HG03039 (cell line): ENCODE data around the gene SFT2D1.
"Not testable (repeated sequence)": the region's sequence is repeated elsewhere in the genome, so short reads cannot be mapped to it uniquely, and the experiment has no call there.

ENCODE experiments used
- ATAC-seq: cut with Tn5 transposase; IDR thresholded peaks from one replicate; pipeline ENCODE4 v1.9.1; 2021; ENCODE audit warnings: mild to moderate bottlenecking, moderate library complexity; ENCODE audit not compliant: unreplicated experiment

SFT2D1 gene

DNA sequence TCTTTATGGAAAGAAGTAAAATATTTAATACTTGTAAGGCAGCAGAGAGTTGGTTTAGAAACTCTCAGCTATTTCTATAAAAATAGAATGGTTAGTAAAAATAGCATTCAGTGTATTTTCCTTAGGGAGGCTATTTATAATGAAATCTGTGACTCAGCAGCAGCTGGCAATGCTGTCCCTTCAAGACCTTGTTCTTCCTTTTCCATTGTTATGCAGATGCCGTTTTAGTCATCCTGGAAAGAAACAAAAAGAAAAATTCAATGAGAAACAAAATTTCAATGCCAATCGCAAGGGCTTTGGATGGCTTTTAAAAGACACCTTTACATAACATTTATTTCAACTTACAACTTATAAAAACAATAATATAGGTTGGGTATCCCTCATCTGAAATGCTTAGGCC, 22.9 kb upstream of the SFT2D1 start:
- no peak for ATAC-seq

DNA sequence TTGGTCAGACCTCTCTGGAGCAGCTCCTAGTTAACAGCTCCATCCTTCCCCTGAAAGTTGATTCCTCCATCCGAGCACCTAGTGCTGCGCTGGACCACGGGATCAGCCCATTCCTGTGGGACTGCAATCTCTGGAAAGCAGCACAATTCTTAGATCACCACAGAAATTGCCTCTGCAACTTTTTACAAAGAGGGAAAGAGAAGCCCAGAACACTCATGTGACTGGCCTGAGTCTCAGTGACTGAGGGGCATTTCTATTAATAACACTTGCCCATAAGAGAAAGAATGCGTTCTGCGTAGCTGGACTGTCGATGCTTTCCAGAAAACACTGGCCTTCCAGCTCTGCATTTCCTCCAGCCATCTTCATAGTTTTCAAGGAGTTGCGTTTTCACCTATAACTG, 22.1 kb upstream of the SFT2D1 start:
- ATAC-seq: no peak

DNA sequence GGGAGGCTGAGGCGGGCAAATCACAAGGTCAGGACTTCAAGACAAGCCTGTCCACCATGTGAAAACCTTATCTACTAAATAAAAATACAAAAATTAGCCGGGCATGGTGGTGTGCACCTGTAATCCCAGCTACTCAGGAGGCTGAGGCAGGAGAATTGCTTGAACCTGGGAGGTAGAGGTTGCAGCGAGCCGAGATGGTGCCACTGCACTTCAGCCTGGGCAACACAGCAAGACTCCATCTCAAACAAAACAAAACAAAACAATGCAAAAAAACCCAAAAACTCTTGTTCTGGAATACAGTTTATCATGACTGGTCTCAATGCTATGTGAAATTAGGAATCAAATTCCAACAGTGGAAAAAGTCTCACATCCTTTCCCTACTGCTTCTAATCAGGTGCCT, 20.1 kb upstream of the SFT2D1 start:
- not testable (repeated sequence) for ATAC-seq

DNA sequence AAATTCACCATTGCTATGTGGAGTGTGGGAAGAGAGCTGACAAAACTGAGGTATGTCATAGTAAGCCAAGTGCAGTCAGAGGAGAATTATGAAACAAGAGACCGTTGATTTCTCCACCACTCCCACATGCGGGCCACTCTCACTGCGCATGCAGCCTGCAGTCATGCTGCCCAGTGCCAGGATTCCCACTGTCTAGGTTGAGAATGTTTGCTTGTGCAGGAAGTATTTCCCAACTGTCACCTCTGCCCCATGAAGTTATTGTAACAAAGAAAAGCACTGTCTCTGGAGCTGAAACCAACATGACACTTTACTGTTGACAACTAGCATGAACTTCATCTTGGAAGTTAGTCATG, 18.7 kb upstream of the SFT2D1 start:
- no peak for ATAC-seq

DNA sequence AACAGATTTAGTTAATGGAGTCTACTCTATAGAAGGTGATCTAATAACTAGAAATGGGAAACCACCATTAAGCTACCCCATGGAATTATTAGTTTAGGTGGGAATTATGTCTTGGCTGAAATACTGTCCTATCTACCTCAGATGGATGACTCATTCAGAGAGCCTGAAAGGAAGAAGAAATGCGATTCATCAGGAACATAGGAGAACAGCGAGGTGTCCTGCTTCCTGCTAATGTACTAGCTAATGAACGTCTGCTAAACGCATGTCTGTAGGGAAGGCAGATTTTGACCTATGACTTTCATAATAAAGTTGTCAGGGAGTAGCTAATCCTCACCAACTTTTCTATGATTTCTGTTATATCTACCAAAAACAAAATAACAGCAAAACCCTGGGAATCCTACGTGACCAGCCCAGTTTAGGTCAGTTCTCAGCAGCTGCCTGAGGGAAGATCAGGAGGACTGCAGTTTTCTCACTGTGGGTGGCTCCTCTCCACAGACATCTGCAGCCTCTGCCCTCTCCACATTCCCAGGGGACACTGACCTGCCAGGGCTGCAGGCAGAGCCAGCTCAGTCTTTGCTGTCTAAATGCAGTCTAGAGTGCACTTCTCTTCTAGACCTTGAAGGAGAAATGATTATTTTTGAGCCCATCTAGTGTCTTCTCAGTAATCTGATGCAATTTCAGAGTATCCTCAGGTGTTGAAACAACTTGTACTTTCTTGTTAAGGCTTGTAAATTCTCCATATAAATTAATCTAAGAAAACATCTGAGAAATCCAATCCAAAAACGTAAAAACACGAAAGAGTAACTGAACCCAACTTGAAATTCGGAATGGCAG, 18.1 kb upstream of the SFT2D1 start:
- no peak for ATAC-seq

DNA sequence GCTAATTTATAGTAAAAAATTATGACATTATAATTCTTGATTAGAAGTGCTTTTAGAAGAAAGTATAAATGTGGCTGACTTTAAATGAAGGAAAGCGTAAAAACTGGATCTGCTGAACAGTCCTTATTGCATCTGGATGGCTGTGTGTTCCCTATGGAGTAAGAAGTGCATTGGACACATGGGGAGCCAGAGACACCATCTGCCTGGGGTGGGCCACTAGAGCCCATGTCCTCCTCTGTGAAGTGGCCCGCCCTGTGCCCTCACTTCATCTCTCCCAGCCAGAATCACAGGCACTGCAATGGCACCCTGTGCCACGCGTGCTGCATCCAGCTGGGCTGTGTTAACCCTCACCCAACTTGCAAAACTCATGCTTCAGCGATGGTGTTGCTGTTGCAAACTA, 13.2 kb upstream of the SFT2D1 start:
- ATAC-seq: no peak

DNA sequence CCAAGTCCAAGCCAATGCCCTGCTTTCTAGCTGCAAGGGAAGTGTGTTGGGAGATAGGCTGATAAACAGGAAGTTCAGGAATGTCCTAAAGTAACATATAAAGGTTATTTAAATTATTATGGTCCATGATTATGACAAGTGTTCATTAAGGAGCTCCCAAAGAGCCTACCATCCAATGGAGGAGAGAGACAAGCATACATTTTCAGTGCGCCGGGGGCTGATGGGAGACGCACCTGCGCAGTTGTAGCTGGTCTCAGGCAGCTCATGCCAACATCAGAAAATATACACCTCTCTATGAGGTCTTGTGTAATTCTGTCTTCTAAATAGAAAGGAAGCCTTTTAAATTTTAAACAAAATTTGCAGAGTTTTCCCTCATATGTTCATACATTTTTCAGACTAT, 12.6 kb upstream of the SFT2D1 start:
- no peak for ATAC-seq

DNA sequence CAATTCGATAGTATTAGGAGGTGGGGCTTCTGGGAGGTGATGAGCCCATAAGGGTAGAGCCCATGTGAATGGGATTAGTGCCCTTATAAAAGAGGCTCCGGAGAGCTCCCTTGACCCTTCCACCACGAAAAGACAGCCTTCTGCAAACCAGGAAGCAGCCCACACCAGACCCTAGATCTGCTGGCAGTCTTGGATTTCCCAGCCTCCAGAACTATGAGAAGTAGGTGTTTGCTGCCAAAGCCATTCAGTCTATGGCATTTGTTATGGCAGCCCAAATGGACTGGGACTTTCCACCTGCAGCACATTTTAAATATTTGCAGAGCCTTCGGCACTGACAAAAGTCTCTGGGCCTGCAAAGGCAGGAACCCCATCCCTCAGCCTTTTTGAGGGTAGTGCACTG, 11.8 kb upstream of the SFT2D1 start:
- ATAC-seq: no peak

DNA sequence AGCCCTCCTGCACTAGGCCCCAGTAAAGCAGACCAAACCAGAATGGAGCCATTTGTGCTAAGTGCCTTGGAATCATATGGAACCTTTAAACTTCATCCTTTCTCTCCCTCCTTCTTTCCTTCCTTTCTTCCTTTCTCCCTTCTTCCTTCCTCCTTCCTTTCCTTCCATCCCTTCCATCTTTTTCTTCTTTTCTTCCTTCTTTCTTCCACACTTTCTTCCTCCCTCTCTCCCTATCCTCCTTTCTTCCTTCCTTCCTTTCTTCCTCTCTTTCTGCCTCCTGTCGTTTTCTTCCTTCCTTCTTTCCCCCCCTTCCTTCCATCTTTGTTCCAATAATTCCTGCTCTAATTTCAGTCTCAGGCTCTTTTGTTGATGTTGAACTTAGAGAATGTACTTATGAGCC, 11.2 kb upstream of the SFT2D1 start:
- ATAC-seq: no peak

DNA sequence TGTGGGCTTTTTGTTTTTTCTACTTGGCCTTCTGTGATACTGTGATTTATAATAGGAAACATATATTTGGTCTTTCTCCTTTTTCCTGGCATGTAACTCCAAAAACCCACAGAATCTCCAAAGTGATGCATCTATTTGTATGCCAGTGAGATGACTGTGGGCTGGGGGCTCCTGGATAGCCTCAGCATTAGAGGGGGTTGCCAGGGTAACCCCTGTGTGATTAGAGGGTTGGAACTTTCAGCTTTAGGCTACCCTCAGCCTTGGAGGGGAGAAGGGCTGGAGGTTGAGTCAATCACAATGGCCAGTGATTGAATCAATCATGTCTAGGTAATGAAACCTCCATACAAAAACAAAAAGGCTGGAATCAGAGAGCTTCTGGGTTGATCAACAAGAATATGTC, 10.6 kb upstream of the SFT2D1 start:
- ATAC-seq: no peak

DNA sequence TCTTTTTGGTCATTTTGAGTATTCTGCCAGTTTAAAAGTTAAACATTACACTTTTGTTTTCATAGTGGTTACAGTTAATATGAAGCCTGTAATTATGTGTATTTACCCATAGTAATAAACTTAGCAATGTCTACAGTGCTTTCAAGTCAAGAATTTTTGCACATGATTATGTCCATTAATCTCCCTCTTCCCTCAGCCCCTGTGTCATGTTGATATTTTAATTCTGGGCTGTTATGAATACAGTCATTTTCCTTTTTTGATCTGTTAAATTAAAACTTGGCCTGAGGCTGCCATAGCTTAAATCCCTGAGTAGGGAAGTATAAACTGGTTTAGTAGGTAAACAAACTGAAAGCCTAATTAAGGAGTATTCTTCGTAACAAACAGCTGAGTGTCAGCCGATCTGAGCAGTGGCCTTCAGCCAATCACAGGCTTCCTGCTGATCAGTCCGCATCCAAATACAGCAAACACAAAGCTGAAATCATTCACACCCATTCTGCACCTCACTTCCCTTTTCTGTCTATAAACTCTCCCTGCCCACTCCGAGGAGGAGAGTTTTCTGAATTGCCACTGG, 9.5 kb upstream of the SFT2D1 start:
- ATAC-seq: peak; percentile 96

DNA sequence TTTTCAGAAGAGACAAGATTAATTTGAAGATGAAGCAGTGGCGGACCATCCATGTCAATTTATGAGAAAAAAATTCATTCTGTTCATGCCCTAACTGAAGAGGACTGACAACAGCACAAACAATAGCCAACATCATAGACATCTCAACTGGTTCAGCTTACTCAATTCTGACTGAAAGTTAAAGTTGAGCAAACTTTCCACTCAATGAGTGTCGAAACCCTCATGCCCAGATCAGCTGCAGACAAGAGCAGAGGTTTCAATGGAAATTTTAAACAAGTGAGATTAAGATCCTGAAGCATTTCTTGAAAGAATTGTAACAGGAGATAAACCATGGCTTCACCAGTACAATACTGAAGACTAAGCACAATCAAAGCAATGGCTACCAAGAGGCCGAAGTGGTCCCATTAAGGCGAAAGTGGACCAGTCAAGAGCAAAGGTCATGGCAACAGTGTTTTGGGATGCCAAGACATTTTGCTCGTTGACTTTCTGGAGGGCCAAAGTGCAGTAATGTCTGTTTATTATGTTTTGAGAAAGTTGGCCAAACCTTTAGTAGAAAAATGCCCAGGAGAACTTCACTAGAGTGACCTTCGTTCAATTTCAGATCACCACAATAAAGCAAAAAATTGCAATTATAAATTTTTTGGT, 6.1 kb upstream of the SFT2D1 start:
- ATAC-seq: no peak

DNA sequence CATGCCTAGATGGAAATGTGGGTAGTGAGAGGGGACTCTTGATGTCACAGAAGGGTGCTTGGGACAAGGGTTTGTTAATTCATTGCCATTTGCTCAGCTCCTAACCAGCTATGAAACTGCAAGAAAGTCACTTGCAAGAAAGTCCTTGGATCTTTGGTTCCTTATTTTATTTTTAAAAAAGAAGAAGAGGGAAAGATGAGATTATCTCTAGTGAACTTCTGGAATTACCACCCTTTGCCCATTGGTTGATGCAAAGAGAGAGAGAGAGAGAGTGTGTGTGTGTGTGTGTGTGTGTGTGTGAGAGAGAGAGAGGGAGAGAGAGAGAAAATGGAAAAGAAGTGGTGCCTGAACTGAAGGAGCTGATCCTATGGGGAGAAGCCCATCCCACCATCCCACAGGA, 4.6 kb upstream of the SFT2D1 start:
- ATAC-seq: no peak

DNA sequence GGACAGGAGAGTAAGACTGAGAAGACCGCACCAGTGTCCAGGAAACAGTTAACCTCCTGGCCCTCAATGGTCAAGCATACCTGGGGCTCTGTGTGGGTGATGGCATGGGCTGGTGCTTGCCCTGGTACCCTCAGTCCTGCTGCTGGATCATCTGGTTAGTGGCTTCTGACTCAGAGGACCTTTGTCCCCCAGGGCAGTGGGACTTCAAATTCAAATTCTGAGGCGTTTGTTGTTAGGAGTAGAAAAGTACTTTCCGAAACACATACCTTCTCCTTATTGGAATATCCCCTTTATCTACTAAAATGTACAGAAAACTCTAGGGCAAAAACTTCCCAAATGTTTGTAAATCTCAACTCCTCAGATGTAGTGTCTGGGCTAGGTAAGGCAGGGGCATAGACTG, 4.1 kb upstream of the SFT2D1 start:
- no peak for ATAC-seq

DNA sequence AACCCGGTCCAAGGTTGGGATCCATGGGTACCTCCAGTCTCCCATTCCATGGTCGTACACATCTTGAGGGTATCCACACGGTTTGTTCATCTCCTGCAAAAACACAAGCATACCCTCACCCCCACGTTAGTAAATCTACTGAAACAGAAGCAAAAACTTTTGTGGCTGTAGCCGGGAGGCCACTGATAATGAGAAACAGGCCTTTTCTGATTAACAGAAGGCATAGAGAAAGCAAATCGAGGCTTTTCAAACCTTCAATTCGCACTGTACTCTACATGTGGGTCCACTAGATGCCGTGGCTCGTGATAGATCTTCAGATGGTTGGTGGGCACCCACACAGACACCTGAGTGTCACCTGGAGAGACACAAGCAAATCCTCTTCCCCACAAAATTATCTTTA, 3.3 kb upstream of the SFT2D1 start:
- not testable (repeated sequence) for ATAC-seq

DNA sequence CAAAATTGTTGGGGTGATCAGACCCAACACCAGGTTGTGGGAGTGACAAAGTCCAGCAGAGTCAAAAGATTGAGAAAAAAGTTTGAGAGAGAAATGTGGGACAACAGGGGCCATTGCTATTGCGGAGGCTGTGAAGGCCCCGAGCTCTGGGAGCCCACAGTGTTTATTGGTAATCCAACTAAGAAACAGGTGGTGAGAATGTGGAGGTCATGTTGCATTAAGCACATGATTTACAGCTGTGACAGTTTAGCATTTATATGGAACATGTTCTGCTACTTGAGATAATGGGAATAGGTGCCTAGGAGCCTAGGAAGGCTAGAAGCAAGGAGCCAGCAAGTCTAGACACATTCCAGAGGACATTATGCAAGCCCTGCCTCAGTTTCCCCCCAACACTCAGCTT, 2.6 kb upstream of the SFT2D1 start:
- not testable (repeated sequence) for ATAC-seq

DNA sequence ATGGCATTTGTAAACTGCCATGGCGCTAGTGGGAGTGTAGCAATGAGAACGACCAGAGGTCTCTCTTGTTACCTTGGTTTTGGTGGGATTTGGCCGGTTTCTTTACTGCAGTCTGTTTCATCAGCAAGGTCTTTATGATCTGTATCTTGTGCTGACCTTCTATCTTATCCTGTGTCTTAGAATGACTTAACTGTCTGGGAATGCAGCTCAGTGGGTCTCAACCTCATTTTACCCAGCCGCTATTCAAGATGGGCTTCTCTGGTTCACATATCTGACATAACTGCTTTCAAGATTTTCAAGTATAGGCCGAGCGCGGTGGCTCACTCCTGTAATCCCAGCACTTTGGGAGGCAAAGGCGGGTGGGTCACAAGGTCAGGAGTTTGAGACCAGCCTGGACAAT, 1.9 kb upstream of the SFT2D1 start:
- ATAC-seq: no peak

DNA sequence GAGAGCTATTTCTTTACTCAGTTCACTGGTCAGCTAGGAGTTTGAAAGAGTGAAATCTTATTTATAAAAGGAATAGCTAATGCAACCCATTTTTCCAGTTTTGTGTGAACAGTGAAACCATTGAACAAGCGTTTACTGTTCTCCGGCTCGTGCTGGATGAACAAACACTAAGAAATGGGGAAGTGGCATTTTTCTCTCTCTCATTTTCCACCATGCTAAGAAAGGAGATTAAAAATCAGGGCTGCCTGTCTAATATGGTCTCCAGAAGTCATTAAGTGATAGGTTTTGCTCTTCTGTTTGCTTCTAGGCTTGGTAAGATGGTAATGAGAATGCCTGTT, 774 bp upstream of the SFT2D1 start:
- no peak for ATAC-seq

DNA sequence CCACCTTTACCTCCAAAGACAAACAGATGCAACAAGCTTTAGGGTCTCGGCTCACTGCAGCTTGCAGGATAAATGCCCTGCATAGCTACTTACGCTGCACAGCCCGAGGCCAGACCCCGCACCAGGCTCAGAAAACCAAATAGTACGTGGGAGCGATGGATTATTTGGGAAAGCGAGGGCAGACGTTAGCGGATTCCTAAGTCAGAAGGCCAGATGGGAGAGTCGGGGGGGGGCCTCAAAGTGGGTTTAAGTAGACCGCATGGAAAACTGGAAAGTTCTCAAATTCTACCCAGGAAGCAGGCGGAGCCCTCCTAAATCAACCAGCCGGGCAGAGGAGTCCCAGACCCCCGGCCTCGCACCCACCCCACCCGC, 382 bp downstream of the SFT2D1 start:
- no peak for ATAC-seq

DNA sequence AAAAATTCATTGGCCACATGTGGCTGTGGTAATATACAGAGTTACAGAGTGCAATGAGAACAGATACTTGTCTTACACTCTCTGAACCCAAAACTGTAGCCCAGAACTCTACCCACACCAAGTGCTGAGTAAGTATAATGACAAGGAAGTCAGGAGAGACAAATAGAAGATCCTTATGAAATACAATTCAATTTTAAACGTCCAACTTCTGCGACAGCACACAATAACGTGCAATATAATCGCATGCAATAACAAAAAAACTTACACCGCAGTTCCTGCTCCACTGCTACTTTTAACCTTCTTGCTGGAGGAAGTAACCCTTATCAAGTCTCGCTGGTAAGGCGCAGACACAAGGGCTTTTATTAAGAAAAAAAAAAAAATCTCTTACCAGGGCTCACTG, 881 bp downstream of the SFT2D1 start:
- ATAC-seq: no peak

DNA sequence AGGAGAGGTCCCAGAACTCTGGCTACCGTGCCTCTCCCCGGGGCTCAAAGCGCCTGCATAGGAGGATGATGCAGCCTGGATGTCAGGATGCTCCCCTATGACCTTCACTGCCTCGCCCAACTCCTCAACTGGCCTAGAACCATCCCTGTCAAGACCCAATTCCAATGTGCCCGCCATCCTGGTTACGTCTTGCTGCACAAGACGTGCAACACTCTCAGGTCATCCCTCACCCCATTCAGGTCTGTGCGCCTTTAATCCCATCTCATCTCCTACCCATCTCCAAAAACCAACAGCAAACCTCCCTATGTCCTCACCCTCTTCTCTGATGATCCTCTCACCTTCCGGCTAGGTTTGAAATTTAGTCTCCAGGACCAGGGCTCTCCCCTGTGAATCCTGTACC, 3.5 kb downstream of the SFT2D1 start:
- ATAC-seq: no peak

DNA sequence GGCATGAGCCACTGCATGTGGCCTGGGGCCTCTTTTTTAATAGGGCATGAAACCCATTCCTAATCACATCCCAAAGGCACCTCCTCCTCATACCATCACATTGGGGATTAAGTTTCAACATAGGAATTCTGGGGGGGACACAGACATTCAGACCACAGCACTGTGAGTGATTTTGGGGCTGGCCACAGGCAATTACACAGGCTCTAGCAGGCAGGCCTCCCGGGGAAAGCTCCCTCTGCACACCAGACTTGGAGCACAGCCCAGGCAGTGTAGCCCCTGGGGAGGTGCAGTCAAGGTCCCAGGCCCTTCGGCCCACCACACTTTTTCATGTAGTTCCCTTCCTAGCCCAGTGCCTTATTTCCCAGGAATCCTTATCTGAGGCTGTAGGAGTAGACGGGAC, 5.5 kb downstream of the SFT2D1 start:
- ATAC-seq: no peak
